ENCODE data around the gene PIAS1.

- TF ChIP-seq REST (IDR thresholded peaks at IDR 0.05; ENCODE audit: low read depth), result no peak
- no peak for TF ChIP-seq NFIC (IDR thresholded peaks at IDR 0.05)
- TF ChIP-seq TAF1 (IDR thresholded peaks at IDR 0.05; ENCODE audit: low read depth), result no peak
- TF ChIP-seq EP300 (IDR thresholded peaks at IDR 0.05; ENCODE audit: borderline replicate concordance), result no peak
- TF ChIP-seq FOXM1 (IDR thresholded peaks at IDR 0.05; ENCODE audit: borderline replicate concordance, low read depth), result no peak
- TF ChIP-seq MAX (IDR thresholded peaks at IDR 0.05), result no peak
- no peak for TF ChIP-seq RAD21 (IDR thresholded peaks at IDR 0.05; ENCODE audit: low read depth)
- TF ChIP-seq ZBTB7A (IDR thresholded peaks at IDR 0.05; ENCODE audit: low read depth), result no peak
- TF ChIP-seq TEAD4 (IDR thresholded peaks at IDR 0.05), result no peak
- no peak for TF ChIP-seq TCF12 (IDR thresholded peaks at IDR 0.05; ENCODE audit: low read depth)
- TF ChIP-seq USF1 (IDR thresholded peaks at IDR 0.05), result no peak
- TF ChIP-seq CEBPB (IDR thresholded peaks at IDR 0.05), result no peak
These were observed 22.7 kb upstream of the PIAS1 start for GRCh38 chr15:68031404-68031803.
